Endothelial cell of umbilical vein (primary cell): ENCODE data around the gene NAA40. TPM values are rescaled to one million over a fixed set of nuclear protein-coding genes. Genes with fewer than 3 reads are reported as not detected.
A peak's percentile ranks its signal among the peaks of the same experiment; 100 is the strongest.

Experiments
- BruUV-seq: library from RNA; stranded (reverse); fragments of 400-500 nt; replicated peaks from 2 replicates; lab custom pipeline; 2021; lab: Mats Ljungman, UMichigan
- CTCF ChIA-PET: fragments of 300-600, 350-600 bp; sonication (Branson Sonifier 250); formaldehyde crosslinking; loops from one replicate; lab custom pipeline; 2021; ENCODE audit warnings: antibody characterized with exemption, inconsistent platforms; lab: Charles Lee
- POLR2A ChIA-PET: fragments of 300-600, 350-600 bp; sonication (Branson Sonifier 250); formaldehyde crosslinking; loops from one replicate; lab custom pipeline; 2021; ENCODE audit warnings: antibody characterized with exemption, inconsistent platforms; lab: Charles Lee
- DNase-seq: peaks from one replicate; pipeline ENCODE4 v3.0.0-alpha.2; 2011; ENCODE audit warnings: low read depth, low spot score
- FAIRE-seq: peaks from 2 replicates; lab custom pipeline; 2011; peaks lifted over from hg19 to GRCh38; lab: Jason Lieb, UNC
- H2AFZ ChIP-seq: 2 replicates; pipeline ENCODE4 v1.6.0; 2012; ENCODE audit warnings: low read depth, low read length, control low read depth, inconsistent platforms
- H3K27ac ChIP-seq: 2 replicates; pipeline ENCODE4 v1.5.1; 2011; ENCODE audit warnings: low read depth, mild to moderate bottlenecking, control low read depth, low read length, moderate library complexity; ENCODE audit not compliant: insufficient read depth
- H3K27me3 ChIP-seq, 2 experiments: 2 replicates each; pipeline versions ENCODE4 v1.6.0 to v1.6.1; 2011; ENCODE audit warnings: low read length in 2 of 2, mixed read lengths in 1 of 2; ENCODE audit not compliant: control insufficient read depth in 2 of 2, insufficient read depth in 2 of 2
- H3K36me3 ChIP-seq, 2 experiments: 2 replicates in 1 of 2; 3 replicates in 1 of 2; pipeline ENCODE4 v1.5.1; 2011; ENCODE audit warnings: low read length in 2 of 2, mild to moderate bottlenecking in 1 of 2, moderate library complexity in 1 of 2; ENCODE audit not compliant: control insufficient read depth in 2 of 2, insufficient read depth in 2 of 2; ENCODE audit errors: extremely low read depth in 1 of 2
- H3K4me1 ChIP-seq: 3 replicates; pipeline ENCODE4 v1.5.1; 2011; ENCODE audit warnings: mild to moderate bottlenecking, low read length; ENCODE audit not compliant: control insufficient read depth, insufficient read depth; ENCODE audit errors: extremely low read depth
- H3K4me2 ChIP-seq: 2 replicates; pipeline ENCODE4 v1.6.1; 2011; ENCODE audit warnings: low read length, control low read depth, mixed read lengths; ENCODE audit not compliant: insufficient read depth
- H3K4me3 ChIP-seq, 3 experiments: fragments of 200-600 bp in 1 of 3; sonication (generic), shearing (Covaris generic) in 1 of 3; replicated peaks in 1 of 3; 2 replicates each; pipeline ENCODE4 v1.5.1; 2011 to 2016; ENCODE audit warnings: control low read depth in 3 of 3, low read length in 3 of 3, mild to moderate bottlenecking in 2 of 3, inconsistent platforms in 1 of 3, low read depth in 1 of 3, moderate library complexity in 1 of 3; ENCODE audit not compliant: insufficient read depth in 1 of 3
- H3K79me2 ChIP-seq: 2 replicates; pipeline ENCODE4 v1.6.0; 2012; ENCODE audit warnings: low read length, inconsistent platforms; ENCODE audit not compliant: control insufficient read depth, insufficient read depth
- H3K9ac ChIP-seq: replicated peaks from 2 replicates; pipeline ENCODE3; 2011; ENCODE audit warnings: low read length, control low read depth; ENCODE audit not compliant: insufficient read depth; ENCODE audit errors: extremely low read depth
- H3K9me1 ChIP-seq: replicated peaks from 3 replicates; pipeline ENCODE4 v1.6.0; 2011; ENCODE audit warnings: mild to moderate bottlenecking, low read length; ENCODE audit not compliant: control insufficient read depth, insufficient read depth; ENCODE audit errors: extremely low read depth
- H3K9me3 ChIP-seq: replicated peaks from 2 replicates; pipeline ENCODE4 v1.5.1; 2012; ENCODE audit warnings: low read length, inconsistent platforms; ENCODE audit not compliant: control insufficient read depth, insufficient read depth
- H4K20me1 ChIP-seq: replicated peaks from 2 replicates; pipeline ENCODE3; 2011; ENCODE audit warnings: mild to moderate bottlenecking, low read length; ENCODE audit not compliant: control insufficient read depth, insufficient read depth; ENCODE audit errors: extremely low read depth
- EZH2 ChIP-seq: IDR thresholded peaks from 2 replicates; pipeline ENCODE4 v1.6.1; 2012; ENCODE audit warnings: borderline replicate concordance, low read depth, mild to moderate bottlenecking, moderate library complexity, low read length, inconsistent platforms; ENCODE audit not compliant: severe bottlenecking
- FOS ChIP-seq: IDR thresholded peaks from 2 replicates; pipeline ENCODE4 v1.6.1; 2011; ENCODE audit warnings: mild to moderate bottlenecking, low read length, moderate library complexity, borderline replicate concordance; ENCODE audit not compliant: insufficient read depth
- GATA2 ChIP-seq: IDR thresholded peaks from 2 replicates; pipeline ENCODE4 v1.7.0; 2011; ENCODE audit warnings: low read depth, mild to moderate bottlenecking, moderate library complexity, mixed read lengths, low read length; ENCODE audit not compliant: insufficient read length, insufficient read depth
- JUN ChIP-seq: IDR thresholded peaks from 2 replicates; pipeline ENCODE4 v1.6.1; 2011; ENCODE audit warnings: borderline replicate concordance, low read depth; ENCODE audit not compliant: insufficient read length, insufficient read depth
- MYC ChIP-seq: IDR thresholded peaks from one replicate; pipeline ENCODE4 v1.6.1; 2011; ENCODE audit warnings: mild to moderate bottlenecking, low read depth, low read length
- POLR2A ChIP-seq: IDR thresholded peaks from 2 replicates; pipeline ENCODE4 v1.6.1; 2012; ENCODE audit warnings: low read depth, mild to moderate bottlenecking, control low read depth, low read length
- POLR2AphosphoS5 ChIP-seq: IDR thresholded peaks from 2 replicates; pipeline ENCODE4 v1.6.1; 2012; ENCODE audit warnings: low read depth, mild to moderate bottlenecking, control low read depth, low read length, moderate library complexity; ENCODE audit not compliant: insufficient read depth
- dilution Hi-C: fragments of 300-500 bp; cut with MboI; formaldehyde crosslinking; loops from one replicate; pipeline ENCODE4 v1.15.0; 2019; ENCODE audit warnings: low sequenced_read_pairs; ENCODE audit not compliant: extremely low pct_ligation_motif_present
- intact Hi-C: fragments of 100-400 bp; cut with micrococcal nuclease; formaldehyde crosslinking; loops from one replicate; pipeline ENCODE4 v1.10.0; 2022
- polyA plus RNA-seq, 4 experiments: library from polyadenylated mRNA; depleted of rRNA in 3 of 4; stranded (reverse) in 3 of 4; unstranded in 1 of 4; fragments of >200 nt; gene quantifications; 2 replicates each; pipeline versions ENCODE4 v1.2.1 to v1.2.3, GENCODE V29; 2011 to 2012; ENCODE audit warnings: missing spikeins in 1 of 4
- total RNA-seq: library from RNA; stranded (reverse); gene quantifications from 2 replicates; pipeline ENCODE4 v1.2.3, GENCODE V29; 2021
- TF ChIP-seq, protein P1 (sequence below), 2 donors: IDR thresholded peaks; 1 replicate in 1 of 2; 2 replicates in 1 of 2; pipeline ENCODE4 v1.5.1; 2011; ENCODE audit warnings: low read length in 2 of 2, mild to moderate bottlenecking in 2 of 2, moderate library complexity in 2 of 2, control low read depth in 1 of 2, inconsistent platforms in 1 of 2, low read depth in 1 of 2; ENCODE audit not compliant: insufficient read depth in 1 of 2; ENCODE audit errors: extremely low read depth in 1 of 2
- TF ChIP-seq, protein P2 (sequence below): IDR thresholded peaks from 2 replicates; pipeline ENCODE4 v1.6.1; 2011; ENCODE audit not compliant: insufficient read depth, insufficient read length

The NAA40 gene
- total and polyA plus RNA-seq, 2 donors (not counting 3 experiments of a cell fraction or from before 2014, with no cell fraction given) = 28.5 to 32.3 TPM

DNA sequence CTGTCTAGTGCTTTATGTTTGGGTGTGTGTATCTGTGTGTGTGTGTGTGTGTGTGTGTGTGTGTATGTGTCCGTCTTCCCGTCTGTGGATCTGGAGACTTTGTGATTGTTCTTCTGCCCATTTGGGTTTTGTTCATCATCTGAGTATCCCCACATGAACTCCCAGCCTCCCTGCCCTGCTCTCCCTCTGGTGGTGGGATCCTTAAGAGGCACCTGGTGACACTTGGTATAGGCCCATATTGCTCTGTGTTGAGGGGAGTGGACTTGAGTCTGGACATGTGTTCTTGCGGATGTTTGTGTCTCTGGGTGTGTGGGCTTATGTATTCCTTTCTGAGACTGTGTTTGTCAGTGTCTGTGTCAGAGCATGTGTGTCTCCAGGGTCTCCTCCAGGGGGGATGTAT is 37.1 kb upstream of the NAA40 start:
- FAIRE-seq = no peak
- Histone ChIP-seq H3K4me1 (no peaks in the 10 kb centered on the region), H3K9ac (no peak overlapping the region), H3K27me3 (no peaks in the 10 kb centered on the region), H4K20me1 (no peaks in the 10 kb centered on the region), H3K36me3 (peaks cover 18 to 69% of the 10 kb centered on the region in 2 experiments), H3K4me3 (no peak overlapping the region), H3K79me2 (no peaks in the 10 kb centered on the region), H3K4me2 (no peak overlapping the region), H3K9me1 (no peaks in the 10 kb centered on the region), H3K9me3 (no peaks in the 10 kb centered on the region), H3K27ac (no peak overlapping the region), H2AFZ (no peak overlapping the region)
- intact Hi-C loops (no loop called here), dilution Hi-C loops (no loop called here)
- ChIA-PET CTCF (interaction anchor here (0.9 to 2.4 kb wide), 4 partner anchors 18 to 134 kb away, joined by 3 to 14 read pairs (median 3); partner anchors contain the start of gene MARK2), POLR2A (interaction anchor here (0.6 kb wide), 1 partner anchor 15 kb away, joined by 7 read pairs; no protein-coding TSS in a partner anchor)
- no peak for TF ChIP-seq MYC
- TF ChIP-seq, protein P1, sequence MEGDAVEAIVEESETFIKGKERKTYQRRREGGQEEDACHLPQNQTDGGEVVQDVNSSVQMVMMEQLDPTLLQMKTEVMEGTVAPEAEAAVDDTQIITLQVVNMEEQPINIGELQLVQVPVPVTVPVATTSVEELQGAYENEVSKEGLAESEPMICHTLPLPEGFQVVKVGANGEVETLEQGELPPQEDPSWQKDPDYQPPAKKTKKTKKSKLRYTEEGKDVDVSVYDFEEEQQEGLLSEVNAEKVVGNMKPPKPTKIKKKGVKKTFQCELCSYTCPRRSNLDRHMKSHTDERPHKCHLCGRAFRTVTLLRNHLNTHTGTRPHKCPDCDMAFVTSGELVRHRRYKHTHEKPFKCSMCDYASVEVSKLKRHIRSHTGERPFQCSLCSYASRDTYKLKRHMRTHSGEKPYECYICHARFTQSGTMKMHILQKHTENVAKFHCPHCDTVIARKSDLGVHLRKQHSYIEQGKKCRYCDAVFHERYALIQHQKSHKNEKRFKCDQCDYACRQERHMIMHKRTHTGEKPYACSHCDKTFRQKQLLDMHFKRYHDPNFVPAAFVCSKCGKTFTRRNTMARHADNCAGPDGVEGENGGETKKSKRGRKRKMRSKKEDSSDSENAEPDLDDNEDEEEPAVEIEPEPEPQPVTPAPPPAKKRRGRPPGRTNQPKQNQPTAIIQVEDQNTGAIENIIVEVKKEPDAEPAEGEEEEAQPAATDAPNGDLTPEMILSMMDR (IDR thresholded peaks at IDR 0.05; ENCODE audit: extremely low read depth in 1 of 2, insufficient read depth in 1 of 2, low read depth in 1 of 2, low read length in 2 of 2) = peak; percentile 23 to 38
- no peak for DNase-seq
- BruUV-seq = no TSS peak

DNA sequence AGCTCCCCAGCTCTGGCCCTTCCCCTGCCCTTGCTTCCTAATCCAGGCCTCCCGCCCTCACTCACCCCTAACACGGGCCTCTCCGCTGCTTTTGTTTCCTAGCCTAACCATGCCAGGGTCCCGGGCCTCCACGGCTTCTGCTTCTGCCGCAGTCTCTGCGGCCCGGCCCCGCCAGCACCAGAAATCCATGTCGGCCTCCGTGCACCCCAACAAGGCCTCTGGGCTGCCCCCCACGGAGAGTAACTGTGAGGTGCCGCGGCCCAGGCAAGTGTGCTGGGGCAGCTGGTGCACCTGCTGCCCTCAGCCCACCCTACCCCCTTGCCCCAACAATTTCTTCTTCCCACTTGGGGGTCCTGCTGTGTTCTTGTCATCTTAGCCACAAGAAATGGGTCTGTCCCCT is 34.9 kb upstream of the NAA40 start:
- DNase-seq = no peak
- peaks cover 13 to 70% of the 10 kb centered on the region in 2 experiments for H3K36me3 ChIP-seq

More for the DNA sequence above, 34.9 kb upstream of the NAA40 start:
- Histone ChIP-seq H3K4me1 (no peaks in the 10 kb centered on the region), H3K9me3 (no peaks in the 10 kb centered on the region), H3K4me2 (no peak overlapping the region), H3K27ac (no peak overlapping the region), H3K9ac (no peak overlapping the region), H3K27me3 (no peaks in the 10 kb centered on the region), H2AFZ (no peak overlapping the region), H3K79me2 (no peaks in the 10 kb centered on the region), H3K9me1 (no peaks in the 10 kb centered on the region), H4K20me1 (no peaks in the 10 kb centered on the region), H3K4me3 (no peak overlapping the region)
- ChIA-PET POLR2A (no interaction called here), CTCF (no interaction called here)
- no peak for TF ChIP-seq GATA2
- TF ChIP-seq, protein P1 (IDR thresholded peaks at IDR 0.05; ENCODE audit: extremely low read depth in 1 of 2, insufficient read depth in 1 of 2, low read depth in 1 of 2, low read length in 2 of 2) = no peak
- no peak for TF ChIP-seq JUN
- TF ChIP-seq MYC = no peak
- TF ChIP-seq EZH2 = no peak
- no peak for TF ChIP-seq FOS
- TF ChIP-seq POLR2A = no peak
- TF ChIP-seq, protein P2, sequence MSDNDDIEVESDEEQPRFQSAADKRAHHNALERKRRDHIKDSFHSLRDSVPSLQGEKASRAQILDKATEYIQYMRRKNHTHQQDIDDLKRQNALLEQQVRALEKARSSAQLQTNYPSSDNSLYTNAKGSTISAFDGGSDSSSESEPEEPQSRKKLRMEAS = no peak
- no peak for TF ChIP-seq POLR2AphosphoS5
- no peak for FAIRE-seq
- no TSS peak for BruUV-seq
- dilution Hi-C loops = no loop called here
- intact Hi-C loops = no loop called here
